HL-60 (cell line): ENCODE measurements around the gene BAAT.

Source experiments
- DNase-seq, 2 experiments: peaks; one replicate each; pipeline ENCODE4 v3.0.0-alpha.2; 2010 to 2020; ENCODE audit warnings: low read depth in 1 of 2, low spot score in 1 of 2
- H3K27ac ChIP-seq: fragments of 250-450 bp; sonication (Bioruptor Pico); replicated peaks from 2 replicates; pipeline ENCODE4 v1.5.1; 2020; ENCODE audit warnings: mild to moderate bottlenecking, moderate library complexity
- H3K27me3 ChIP-seq: fragments of 250-450 bp; sonication (Bioruptor Pico); 2 replicates; pipeline ENCODE4 v1.5.1; 2021; ENCODE audit warnings: mild to moderate bottlenecking, moderate library complexity; ENCODE audit not compliant: insufficient read depth, poor library complexity, severe bottlenecking
- H3K4me3 ChIP-seq: replicated peaks from 2 replicates; pipeline ENCODE4 v1.5.1; 2011; ENCODE audit warnings: mild to moderate bottlenecking, control low read depth, low read length; ENCODE audit not compliant: insufficient read depth
- GABPA ChIP-seq: IDR thresholded peaks from 2 replicates; pipeline ENCODE4 v1.6.1; 2012; ENCODE audit warnings: low read depth
- POLR2AphosphoS5 ChIP-seq: IDR thresholded peaks from 2 replicates; pipeline ENCODE4 v1.6.1; 2012; ENCODE audit warnings: low read depth
- REST ChIP-seq: IDR thresholded peaks from 2 replicates; pipeline ENCODE4 v1.6.1; 2012; ENCODE audit warnings: low read depth; ENCODE audit not compliant: insufficient replicate concordance
- SPI1 ChIP-seq: IDR thresholded peaks from 2 replicates; pipeline ENCODE4 v1.6.1; 2012; ENCODE audit warnings: low read depth, mild to moderate bottlenecking, borderline replicate concordance
- TF ChIP-seq, protein P1 (sequence below): IDR thresholded peaks from one replicate; pipeline ENCODE4 v1.5.1; 2011; ENCODE audit warnings: low read length, control low read depth, inconsistent platforms; ENCODE audit not compliant: insufficient read depth

BAAT gene

DNA sequence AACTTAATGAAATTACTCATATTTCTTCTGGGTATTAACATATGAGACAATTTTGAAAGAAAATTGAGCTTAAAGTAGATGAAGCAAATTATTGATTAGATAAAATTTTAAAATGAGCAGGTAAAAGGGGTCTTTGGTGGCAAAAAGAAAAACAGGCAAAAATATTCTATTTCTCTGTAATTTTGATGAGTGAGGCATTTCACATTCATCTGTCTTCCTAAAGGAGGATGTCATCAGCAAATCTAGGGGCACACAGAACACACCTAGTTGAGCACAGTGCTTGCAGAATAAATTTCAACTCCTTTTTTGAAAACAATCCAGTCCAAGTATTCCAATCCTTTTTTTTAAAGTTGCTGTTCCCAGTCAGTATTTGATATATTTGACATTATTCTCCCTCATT is 30.0 kb upstream of the BAAT start:
- TF ChIP-seq GABPA, result no peak
- no peak for TF ChIP-seq REST
- TF ChIP-seq, protein P1, sequence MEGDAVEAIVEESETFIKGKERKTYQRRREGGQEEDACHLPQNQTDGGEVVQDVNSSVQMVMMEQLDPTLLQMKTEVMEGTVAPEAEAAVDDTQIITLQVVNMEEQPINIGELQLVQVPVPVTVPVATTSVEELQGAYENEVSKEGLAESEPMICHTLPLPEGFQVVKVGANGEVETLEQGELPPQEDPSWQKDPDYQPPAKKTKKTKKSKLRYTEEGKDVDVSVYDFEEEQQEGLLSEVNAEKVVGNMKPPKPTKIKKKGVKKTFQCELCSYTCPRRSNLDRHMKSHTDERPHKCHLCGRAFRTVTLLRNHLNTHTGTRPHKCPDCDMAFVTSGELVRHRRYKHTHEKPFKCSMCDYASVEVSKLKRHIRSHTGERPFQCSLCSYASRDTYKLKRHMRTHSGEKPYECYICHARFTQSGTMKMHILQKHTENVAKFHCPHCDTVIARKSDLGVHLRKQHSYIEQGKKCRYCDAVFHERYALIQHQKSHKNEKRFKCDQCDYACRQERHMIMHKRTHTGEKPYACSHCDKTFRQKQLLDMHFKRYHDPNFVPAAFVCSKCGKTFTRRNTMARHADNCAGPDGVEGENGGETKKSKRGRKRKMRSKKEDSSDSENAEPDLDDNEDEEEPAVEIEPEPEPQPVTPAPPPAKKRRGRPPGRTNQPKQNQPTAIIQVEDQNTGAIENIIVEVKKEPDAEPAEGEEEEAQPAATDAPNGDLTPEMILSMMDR, result no peak
- TF ChIP-seq POLR2AphosphoS5, result no peak
- TF ChIP-seq SPI1, result no peak
- DNase-seq, result no peak
- H3K27me3 ChIP-seq, result no peaks in the 10 kb centered on the region
- no peak overlapping the region for H3K27ac ChIP-seq
- no peak overlapping the region for H3K4me3 ChIP-seq

GRCh38 chr9:101409079-101409477 is 24.3 kb upstream of the BAAT start:
- H3K27me3 ChIP-seq, result no peaks in the 10 kb centered on the region
- no peak for DNase-seq
- no peak overlapping the region for H3K27ac ChIP-seq
- no peak overlapping the region for H3K4me3 ChIP-seq
- no peak for TF ChIP-seq SPI1
- TF ChIP-seq POLR2AphosphoS5, result no peak
- no peak for TF ChIP-seq GABPA
- no peak for TF ChIP-seq REST
- TF ChIP-seq, protein P1, result no peak

DNA sequence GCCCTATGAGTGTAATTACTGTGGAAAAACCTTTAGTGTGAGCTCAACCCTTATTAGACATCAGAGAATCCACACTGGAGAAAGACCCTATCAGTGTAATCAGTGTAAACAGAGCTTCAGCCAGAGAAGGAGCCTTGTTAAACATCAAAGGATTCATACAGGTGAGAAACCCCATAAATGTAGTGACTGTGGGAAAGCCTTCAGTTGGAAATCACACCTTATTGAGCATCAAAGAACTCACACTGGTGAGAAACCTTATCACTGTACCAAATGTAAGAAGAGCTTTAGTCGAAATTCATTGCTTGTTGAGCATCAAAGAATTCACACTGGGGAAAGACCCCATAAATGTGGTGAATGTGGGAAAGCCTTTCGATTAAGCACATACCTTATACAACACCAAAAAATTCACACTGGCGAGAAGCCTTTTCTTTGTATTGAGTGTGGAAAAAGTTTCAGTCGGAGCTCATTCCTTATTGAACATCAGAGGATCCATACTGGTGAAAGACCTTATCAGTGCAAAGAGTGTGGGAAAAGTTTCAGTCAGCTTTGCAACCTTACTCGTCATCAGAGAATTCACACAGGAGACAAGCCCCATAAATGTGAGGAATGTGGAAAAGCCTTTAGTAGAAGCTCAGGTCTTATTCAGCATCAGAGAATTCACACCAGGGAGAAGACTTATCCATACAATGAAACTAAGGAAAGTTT is 23.7 kb upstream of the BAAT start:
- no peak overlapping the region for H3K27ac ChIP-seq
- no peak overlapping the region for H3K4me3 ChIP-seq
- no peaks in the 10 kb centered on the region for H3K27me3 ChIP-seq
- DNase-seq, result no peak
- TF ChIP-seq, protein P1, result no peak
- no peak for TF ChIP-seq REST
- no peak for TF ChIP-seq GABPA
- no peak for TF ChIP-seq POLR2AphosphoS5
- TF ChIP-seq SPI1, result no peak
